ENCODE measurements around the gene PSMF1. TPM values are rescaled to one million over a fixed set of nuclear protein-coding genes. Genes with fewer than 3 reads are reported as not detected.

PSMF1 gene
- total RNA-seq, 2 donors from 2014 or later: 97.6 to 114 TPM

DNA sequence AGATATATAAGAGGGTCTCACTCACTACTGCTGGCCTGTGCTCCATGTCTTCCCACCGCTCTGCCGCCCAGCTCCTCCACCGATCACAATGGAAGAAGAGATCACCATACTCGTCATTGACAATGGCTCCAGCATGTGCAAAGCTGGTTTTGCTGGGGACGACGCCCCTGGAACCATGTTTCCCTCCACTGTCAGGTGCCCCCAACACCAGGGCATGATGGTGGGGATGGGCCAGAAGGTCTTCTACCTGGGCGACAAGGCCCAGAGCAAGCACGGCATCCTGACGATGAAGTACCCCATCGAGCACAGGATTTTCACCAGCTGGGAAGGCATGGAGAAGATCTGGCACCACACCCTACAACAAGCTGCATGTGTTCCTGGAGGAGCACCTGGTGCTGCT lies 42.1 kb downstream of the PSMF1 start:
- Mint-ChIP-seq H3K27ac (no peak overlapping the region), H3K4me3 (peak overlapping the region; percentile 19), H3K36me3 (ENCODE audit: low read depth) (peaks cover 20% of the 10 kb centered on the region), H3K27me3 (no peaks in the 10 kb centered on the region), H3K4me1 (peaks cover 8% of the 10 kb centered on the region)
- no peak for ATAC-seq
- H3K9me3 ChIP-seq (ENCODE audit: control insufficient read depth, low read length, poor library complexity, severe bottlenecking): no peaks in the 10 kb centered on the region
- no peak for DNase-seq

DNA sequence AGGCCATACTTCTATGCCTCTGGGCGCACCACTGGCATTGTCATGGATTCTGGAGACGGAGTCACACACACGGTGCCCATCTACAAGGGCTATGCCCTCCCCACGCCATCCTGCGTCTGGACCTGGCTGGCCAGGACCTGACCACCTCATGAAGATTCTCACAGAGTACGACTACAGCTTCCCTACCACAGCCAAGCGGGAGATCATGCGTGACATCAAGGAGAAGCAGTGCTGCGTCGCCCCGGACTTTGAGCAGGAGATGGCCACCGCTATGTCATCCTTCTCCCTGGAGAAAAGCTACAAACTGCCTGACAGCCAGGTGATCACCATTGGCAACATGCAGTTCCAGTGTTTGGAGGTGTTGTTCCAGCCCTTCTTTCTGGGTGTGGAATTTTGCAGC lies 42.6 kb downstream of the PSMF1 start:
- no peak for ATAC-seq
- no peaks in the 10 kb centered on the region for H3K9me3 ChIP-seq (ENCODE audit: control insufficient read depth, low read length, poor library complexity, severe bottlenecking)
- no peak for DNase-seq
- peaks cover 21% of the 10 kb centered on the region for H3K36me3 Mint-ChIP-seq (ENCODE audit: low read depth)
- H3K4me3 Mint-ChIP-seq: peak overlapping the region; percentile 19
- H3K27me3 Mint-ChIP-seq: no peaks in the 10 kb centered on the region
- peaks cover 10% of the 10 kb centered on the region for H3K4me1 Mint-ChIP-seq
- H3K27ac Mint-ChIP-seq: no peak overlapping the region

DNA sequence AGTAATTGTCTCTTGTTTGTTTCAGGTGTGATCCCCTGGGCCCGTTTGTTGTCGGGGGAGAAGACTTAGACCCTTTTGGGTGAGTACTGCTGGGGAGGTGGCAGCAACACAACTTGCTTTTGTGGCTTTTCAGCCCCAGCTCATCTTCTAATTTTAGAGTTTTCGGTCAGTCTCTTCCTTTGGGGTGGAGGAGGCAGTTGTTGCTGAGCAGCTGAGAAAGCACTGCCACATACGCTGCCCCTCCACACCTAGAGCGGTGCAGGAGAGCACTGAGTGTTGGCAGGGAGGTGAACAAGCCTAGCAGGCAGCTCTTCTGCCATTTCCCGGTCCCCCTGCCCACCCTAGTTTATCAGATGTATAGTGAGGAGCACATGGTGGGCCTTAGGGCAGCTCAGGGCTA lies 44.7 kb downstream of the PSMF1 start:
- H3K27me3 Mint-ChIP-seq: no peaks in the 10 kb centered on the region
- no peak overlapping the region for H3K27ac Mint-ChIP-seq
- no peaks in the 10 kb centered on the region for H3K9me3 ChIP-seq (ENCODE audit: control insufficient read depth, low read length, poor library complexity, severe bottlenecking)
- no peak for ATAC-seq
- H3K4me1 Mint-ChIP-seq: peaks cover 5% of the 10 kb centered on the region
- H3K4me3 Mint-ChIP-seq: no peak overlapping the region
- peaks cover 29% of the 10 kb centered on the region for H3K36me3 Mint-ChIP-seq (ENCODE audit: low read depth)
- DNase-seq: no peak

- no peak overlapping the region for H3K4me3 Mint-ChIP-seq
- peaks cover 35% of the 10 kb centered on the region for H3K36me3 Mint-ChIP-seq (ENCODE audit: low read depth)
- no peak overlapping the region for H3K27ac Mint-ChIP-seq
- no peaks in the 10 kb centered on the region for H3K9me3 ChIP-seq (ENCODE audit: control insufficient read depth, low read length, poor library complexity, severe bottlenecking)
- no peak for DNase-seq
- peaks cover 5% of the 10 kb centered on the region for H3K4me1 Mint-ChIP-seq
- ATAC-seq: no peak
- no peaks in the 10 kb centered on the region for H3K27me3 Mint-ChIP-seq
Measured at GRCh38 chr20:1163653-1164052, 45.3 kb downstream of the PSMF1 start.

- Mint-ChIP-seq H3K27me3 (no peaks in the 10 kb centered on the region), H3K4me3 (no peak overlapping the region), H3K4me1 (peaks cover 5% of the 10 kb centered on the region), H3K36me3 (ENCODE audit: low read depth) (peaks cover 37% of the 10 kb centered on the region), H3K27ac (no peak overlapping the region)
- no peaks in the 10 kb centered on the region for H3K9me3 ChIP-seq (ENCODE audit: control insufficient read depth, low read length, poor library complexity, severe bottlenecking)
- DNase-seq: no peak
- ATAC-seq: no peak
Measured at GRCh38 chr20:1164871-1165270, 46.5 kb downstream of the PSMF1 start.

- Mint-ChIP-seq H3K4me3 (no peak overlapping the region), H3K27ac (no peak overlapping the region), H3K27me3 (no peaks in the 10 kb centered on the region), H3K4me1 (peaks cover 5% of the 10 kb centered on the region), H3K36me3 (ENCODE audit: low read depth) (peaks cover 37% of the 10 kb centered on the region)
- DNase-seq (no peak), ATAC-seq (no peak)
- no peaks in the 10 kb centered on the region for H3K9me3 ChIP-seq (ENCODE audit: control insufficient read depth, low read length, poor library complexity, severe bottlenecking)
Measured at GRCh38 chr20:1165521-1165920, 47.1 kb downstream of the PSMF1 start.

- DNase-seq (no peak), ATAC-seq (no peak)
- no peak overlapping the region for H3K27ac Mint-ChIP-seq
- peaks cover 3% of the 10 kb centered on the region for H3K4me1 Mint-ChIP-seq
- no peaks in the 10 kb centered on the region for H3K27me3 Mint-ChIP-seq
- H3K4me3 Mint-ChIP-seq: no peak overlapping the region
- peaks cover 36% of the 10 kb centered on the region for H3K36me3 Mint-ChIP-seq (ENCODE audit: low read depth)
- H3K9me3 ChIP-seq (ENCODE audit: control insufficient read depth, low read length, poor library complexity, severe bottlenecking): no peaks in the 10 kb centered on the region
Measured at GRCh38 chr20:1165941-1166340, 47.5 kb downstream of the PSMF1 start.

DNA sequence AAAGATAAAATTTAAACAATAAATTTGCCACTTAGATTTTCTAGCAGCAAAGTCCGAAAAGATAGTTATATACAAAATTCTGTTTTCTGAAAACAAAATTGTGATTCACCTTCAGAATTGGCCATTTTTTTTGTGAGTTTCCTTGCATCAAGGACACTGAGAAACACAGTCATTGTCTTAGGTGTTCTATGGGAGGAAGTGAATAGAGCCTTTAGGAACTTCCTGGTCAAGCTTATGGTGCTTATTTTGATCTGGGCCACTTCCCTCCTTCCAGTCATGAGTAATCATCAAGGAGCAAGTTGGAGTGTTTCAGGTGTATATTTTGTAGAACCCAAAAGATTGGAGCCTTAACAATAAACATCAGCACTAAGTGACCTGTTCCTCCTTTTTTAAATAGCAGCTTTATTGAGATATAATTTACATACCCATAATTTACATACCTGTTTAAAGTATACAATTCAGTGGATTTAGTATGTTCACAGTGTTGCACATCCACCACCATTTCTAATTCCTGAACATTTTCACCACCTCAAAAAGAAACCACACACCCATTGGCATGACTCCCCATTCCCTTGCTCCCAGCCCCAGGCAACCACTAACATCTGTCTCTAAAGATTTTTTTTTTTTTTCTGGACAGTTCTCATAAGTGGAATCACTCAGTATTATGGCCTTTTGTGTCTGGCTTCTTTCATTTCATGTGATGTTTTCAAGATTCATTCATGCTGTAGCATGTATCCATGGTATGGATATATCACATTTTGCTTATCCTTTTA lies 48.7 kb downstream of the PSMF1 start:
- Mint-ChIP-seq H3K36me3 (ENCODE audit: low read depth) (peaks cover 35% of the 10 kb centered on the region), H3K4me3 (no peak overlapping the region)
- no peak for ATAC-seq

DNA sequence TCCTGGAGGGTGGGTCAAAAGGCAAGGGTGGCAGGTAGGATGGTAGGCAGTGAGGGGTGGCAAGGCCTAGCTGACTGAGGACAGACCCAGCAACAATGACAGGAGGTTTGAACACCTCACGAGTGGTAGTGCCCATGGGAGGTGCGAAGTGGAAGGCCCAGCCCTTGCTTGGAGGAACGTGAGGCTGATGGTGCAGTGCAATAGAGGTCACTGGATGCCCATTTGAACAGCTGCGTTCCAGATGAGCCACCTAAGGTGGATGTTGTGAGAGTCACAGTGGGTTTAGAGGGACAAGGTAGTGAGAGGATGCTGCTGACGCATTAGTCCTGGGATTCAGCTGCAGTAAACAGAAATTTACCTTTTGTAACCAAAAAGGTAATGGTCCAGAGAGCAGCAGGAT lies 50.8 kb downstream of the PSMF1 start:
- no peaks in the 10 kb centered on the region for H3K27me3 Mint-ChIP-seq
- no peak overlapping the region for H3K27ac Mint-ChIP-seq
- no peak for DNase-seq
- no peaks in the 10 kb centered on the region for H3K9me3 ChIP-seq (ENCODE audit: control insufficient read depth, low read length, poor library complexity, severe bottlenecking)
- peaks cover 35% of the 10 kb centered on the region for H3K36me3 Mint-ChIP-seq (ENCODE audit: low read depth)
- no peak overlapping the region for H3K4me3 Mint-ChIP-seq
- peaks cover 2% of the 10 kb centered on the region for H3K4me1 Mint-ChIP-seq
- ATAC-seq: no peak

More for the DNA sequence above, 48.7 kb downstream of the PSMF1 start:
- H3K27ac Mint-ChIP-seq: no peak overlapping the region
- no peak for DNase-seq
- H3K4me1 Mint-ChIP-seq: peaks cover 2% of the 10 kb centered on the region
- no peaks in the 10 kb centered on the region for H3K9me3 ChIP-seq (ENCODE audit: control insufficient read depth, low read length, poor library complexity, severe bottlenecking)
- H3K27me3 Mint-ChIP-seq: no peaks in the 10 kb centered on the region

GRCh38 chr20:1171461-1172093 lies 53.2 kb downstream of the PSMF1 start:
- Mint-ChIP-seq H3K4me1 (peaks cover 6% of the 10 kb centered on the region), H3K27me3 (no peaks in the 10 kb centered on the region), H3K27ac (no peak overlapping the region), H3K4me3 (no peak overlapping the region), H3K36me3 (ENCODE audit: low read depth) (peaks cover 25% of the 10 kb centered on the region)
- ATAC-seq: no peak
- H3K9me3 ChIP-seq (ENCODE audit: control insufficient read depth, low read length, poor library complexity, severe bottlenecking): no peaks in the 10 kb centered on the region
- no peak for DNase-seq

DNA sequence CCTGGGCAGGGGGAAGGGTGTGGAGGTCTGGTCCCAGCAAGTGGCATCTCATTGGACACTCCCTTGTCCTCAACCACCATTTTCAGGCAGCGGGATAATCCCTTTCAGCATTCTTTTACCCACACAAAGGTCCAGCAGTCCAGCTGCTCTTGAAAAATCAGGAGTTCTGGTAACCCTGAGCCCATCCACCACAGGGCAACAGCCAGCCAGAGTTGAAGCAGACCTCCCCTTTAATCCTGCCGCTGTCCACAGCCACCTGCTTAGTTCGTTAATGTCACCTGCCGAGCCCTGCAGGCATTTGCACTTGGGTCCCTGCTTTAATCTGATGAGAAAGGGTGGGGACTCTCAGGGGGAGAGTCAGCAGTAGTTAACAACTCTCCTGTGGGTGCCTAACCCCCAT lies 55.3 kb downstream of the PSMF1 start:
- H3K9me3 ChIP-seq (ENCODE audit: control insufficient read depth, low read length, poor library complexity, severe bottlenecking): no peaks in the 10 kb centered on the region
- Mint-ChIP-seq H3K27me3 (no peaks in the 10 kb centered on the region), H3K4me3 (no peak overlapping the region), H3K4me1 (peaks cover 8% of the 10 kb centered on the region), H3K27ac (no peak overlapping the region), H3K36me3 (ENCODE audit: low read depth) (peaks cover 9% of the 10 kb centered on the region)
- no peak for DNase-seq
- no peak for ATAC-seq

GRCh38 chr20:1174787-1175186 lies 56.4 kb downstream of the PSMF1 start:
- peaks cover 6% of the 10 kb centered on the region for H3K36me3 Mint-ChIP-seq (ENCODE audit: low read depth)
- peaks cover 8% of the 10 kb centered on the region for H3K4me1 Mint-ChIP-seq
- no peak for DNase-seq
- H3K4me3 Mint-ChIP-seq: no peak overlapping the region
- no peak overlapping the region for H3K27ac Mint-ChIP-seq
- H3K27me3 Mint-ChIP-seq: no peaks in the 10 kb centered on the region
- H3K9me3 ChIP-seq (ENCODE audit: control insufficient read depth, low read length, poor library complexity, severe bottlenecking): no peaks in the 10 kb centered on the region
- no peak for ATAC-seq

DNA sequence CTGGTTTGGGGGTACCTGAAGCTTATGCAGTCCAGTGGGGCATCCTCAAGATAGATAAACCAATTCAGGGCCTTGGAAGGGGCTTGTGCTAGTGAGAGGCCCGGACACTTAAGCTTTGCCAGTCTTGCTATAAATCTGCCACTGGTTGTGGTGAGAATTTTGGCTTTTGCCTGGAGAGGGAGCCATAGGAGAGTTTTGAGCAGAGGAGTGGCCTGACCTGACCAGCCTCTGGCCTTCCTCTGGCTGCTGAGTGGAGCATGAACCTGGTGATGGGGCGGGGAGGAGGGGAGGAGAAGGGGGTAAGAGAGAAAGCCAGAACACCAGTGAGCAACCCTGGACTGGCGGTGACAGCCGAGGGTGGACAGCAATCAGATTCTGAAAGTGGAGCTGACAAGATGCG lies 59.3 kb downstream of the PSMF1 start:
- Mint-ChIP-seq H3K36me3 (ENCODE audit: low read depth) (peaks cover 5% of the 10 kb centered on the region), H3K27ac (no peak overlapping the region), H3K27me3 (peaks cover 8% of the 10 kb centered on the region), H3K4me3 (no peak overlapping the region), H3K4me1 (peaks cover 10% of the 10 kb centered on the region)
- H3K9me3 ChIP-seq (ENCODE audit: control insufficient read depth, low read length, poor library complexity, severe bottlenecking): no peaks in the 10 kb centered on the region
- ATAC-seq (no peak), DNase-seq (no peak)

GRCh38 chr20:1178103-1178502 lies 59.7 kb downstream of the PSMF1 start:
- H3K27ac Mint-ChIP-seq: no peak overlapping the region
- peaks cover 13% of the 10 kb centered on the region for H3K27me3 Mint-ChIP-seq
- no peaks in the 10 kb centered on the region for H3K9me3 ChIP-seq (ENCODE audit: control insufficient read depth, low read length, poor library complexity, severe bottlenecking)
- H3K36me3 Mint-ChIP-seq (ENCODE audit: low read depth): peaks cover 5% of the 10 kb centered on the region
- DNase-seq: no peak
- H3K4me1 Mint-ChIP-seq: peaks cover 10% of the 10 kb centered on the region
- no peak for ATAC-seq
- no peak overlapping the region for H3K4me3 Mint-ChIP-seq

Data from T-helper 17 cell (primary cell).